ENCODE data around the gene KTI12.

GRCh38 chr1:51997974-51998382 lies 35.6 kb downstream of the KTI12 start:
- no peak for TF ChIP-seq CTCF (conservative IDR thresholded peaks at IDR 0.05; ENCODE audit: low read length)
- TF ChIP-seq EZH2phosphoT487 (IDR thresholded peaks at IDR 0.05; ENCODE audit: borderline replicate concordance, low read depth, low read length), result no peak

Data from OCI-LY7 (cell line).